Suprapubic skin (tissue), 3 donors: ENCODE data around the gene DNASE2B.

Experiments
- CTCF ChIP-seq, 2 donors: fragments of 200-600 bp in 1 of 2; fragments of 450-650 bp in 1 of 2; sonication (generic) in 1 of 2; IDR thresholded peaks; one replicate each; pipeline ENCODE4 v1.5.1; 2016 to 2019; ENCODE audit warnings: antibody characterized with exemption in 2 of 2, mild to moderate bottlenecking in 1 of 2, moderate library complexity in 1 of 2
- EP300 ChIP-seq: sonication (generic); formaldehyde crosslinking; IDR thresholded peaks from one replicate; pipeline ENCODE4 v1.6.1; 2017; ENCODE audit warnings: antibody characterized with exemption
- POLR2A ChIP-seq, 2 donors: fragments of 450-650 bp; IDR thresholded peaks; one replicate each; pipeline ENCODE4 v1.6.1; 2017; ENCODE audit warnings: antibody characterized with exemption in 2 of 2, mild to moderate bottlenecking in 2 of 2, moderate library complexity in 2 of 2

GRCh38 chr1:84379917-84380180 lies 18.4 kb upstream of the DNASE2B start:
- TF ChIP-seq CTCF (IDR thresholded peaks at IDR 0.05): no peak
- TF ChIP-seq EP300: no peak
- no peak for TF ChIP-seq POLR2A (IDR thresholded peaks at IDR 0.05)
